PC-9 (cell line): ENCODE data around the gene ASCC1.
"Not testable (repeated sequence)": the region's sequence is repeated elsewhere in the genome, so short reads cannot be mapped to it uniquely, and the experiment has no call there.

ENCODE experiments used
- EZH2 ChIP-seq: fragments of 200-600 bp; sonication (generic); IDR thresholded peaks from 2 replicates; pipeline ENCODE4 v1.8.0; 2017; ENCODE audit warnings: antibody characterized with exemption, low read depth
- TF ChIP-seq, protein P1 (sequence below): fragments of 200-600 bp; sonication (generic); conservative IDR thresholded peaks from 2 replicates; pipeline ENCODE4 v1.6.1; 2017; ENCODE audit warnings: mixed run types, antibody characterized with exemption, mild to moderate bottlenecking, moderate library complexity

- TF ChIP-seq, protein P1, sequence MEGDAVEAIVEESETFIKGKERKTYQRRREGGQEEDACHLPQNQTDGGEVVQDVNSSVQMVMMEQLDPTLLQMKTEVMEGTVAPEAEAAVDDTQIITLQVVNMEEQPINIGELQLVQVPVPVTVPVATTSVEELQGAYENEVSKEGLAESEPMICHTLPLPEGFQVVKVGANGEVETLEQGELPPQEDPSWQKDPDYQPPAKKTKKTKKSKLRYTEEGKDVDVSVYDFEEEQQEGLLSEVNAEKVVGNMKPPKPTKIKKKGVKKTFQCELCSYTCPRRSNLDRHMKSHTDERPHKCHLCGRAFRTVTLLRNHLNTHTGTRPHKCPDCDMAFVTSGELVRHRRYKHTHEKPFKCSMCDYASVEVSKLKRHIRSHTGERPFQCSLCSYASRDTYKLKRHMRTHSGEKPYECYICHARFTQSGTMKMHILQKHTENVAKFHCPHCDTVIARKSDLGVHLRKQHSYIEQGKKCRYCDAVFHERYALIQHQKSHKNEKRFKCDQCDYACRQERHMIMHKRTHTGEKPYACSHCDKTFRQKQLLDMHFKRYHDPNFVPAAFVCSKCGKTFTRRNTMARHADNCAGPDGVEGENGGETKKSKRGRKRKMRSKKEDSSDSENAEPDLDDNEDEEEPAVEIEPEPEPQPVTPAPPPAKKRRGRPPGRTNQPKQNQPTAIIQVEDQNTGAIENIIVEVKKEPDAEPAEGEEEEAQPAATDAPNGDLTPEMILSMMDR, result not testable (repeated sequence)
- not testable (repeated sequence) for TF ChIP-seq EZH2
Observed at GRCh38 chr10:72108004-72108370, 108.1 kb downstream of the ASCC1 start.
